ENCODE results near the gene ARSG.

DNA sequence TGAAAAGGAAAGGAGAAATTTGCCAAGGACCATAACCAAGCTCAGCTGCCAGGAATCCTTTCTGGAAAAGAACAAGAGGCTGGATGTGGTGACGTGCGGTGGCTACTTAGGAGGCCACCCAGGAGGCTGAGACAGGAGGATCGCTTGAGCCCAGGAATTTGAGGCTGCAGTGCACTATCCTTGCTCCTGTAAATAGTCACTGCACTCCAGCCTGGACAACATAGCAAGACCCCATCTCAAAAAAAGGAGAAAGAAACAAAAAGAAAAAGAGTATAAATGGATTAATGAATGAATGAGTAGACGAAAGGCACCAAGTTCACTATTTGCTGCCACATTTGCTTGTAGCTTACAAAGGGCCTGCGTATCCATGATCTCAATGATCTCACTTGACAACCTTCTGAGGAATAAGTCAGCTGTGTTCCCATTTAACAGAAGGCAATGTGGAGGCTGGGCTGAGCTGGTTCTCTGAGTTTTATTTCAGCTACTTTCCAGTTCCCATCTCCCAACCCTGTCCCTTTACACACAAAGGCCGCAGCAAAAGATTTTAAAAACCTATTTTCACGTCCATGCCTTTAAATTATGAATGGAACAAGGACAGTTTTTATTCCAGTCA, 29.8 kb downstream of the ARSG start:
- no peak for TF ChIP-seq CTCF (conservative IDR thresholded peaks at IDR 0.05)
- TF ChIP-seq ZFX (IDR thresholded peaks at IDR 0.05), result no peak

All from C4-2B (cell line).